ENCODE data around the gene PIP5K1B. TPM values are rescaled to one million over a fixed set of nuclear protein-coding genes. Genes with fewer than 3 reads are reported as not detected.

The PIP5K1B gene
- total and polyA plus RNA-seq, 2 donors (not counting 3 experiments of a cell fraction or from before 2014, with no cell fraction given) = 0.27 TPM; not detected in 1

- no peak overlapping the region for H3K4me2 ChIP-seq (ENCODE audit: insufficient read depth, low read length)
- dilution Hi-C loops (cut with MboI; ENCODE audit: extremely low pct_ligation_motif_present, low sequenced_read_pairs) = no loop called here
- TF ChIP-seq MYC (IDR thresholded peaks at IDR 0.05; ENCODE audit: low read depth, low read length) = no peak
- no peak for TF ChIP-seq MAX (IDR thresholded peaks at IDR 0.05; ENCODE audit: insufficient read depth, insufficient read length)
- TF ChIP-seq POLR2AphosphoS5 (IDR thresholded peaks at IDR 0.05; ENCODE audit: insufficient read depth, low read depth, low read length) = no peak
- no peak for TF ChIP-seq FOS (IDR thresholded peaks at IDR 0.05; ENCODE audit: borderline replicate concordance, insufficient read depth, low read length)
- no peak for TF ChIP-seq EZH2 (IDR thresholded peaks at IDR 0.05; ENCODE audit: borderline replicate concordance, low read depth, low read length, severe bottlenecking)
- TF ChIP-seq POLR2A (IDR thresholded peaks at IDR 0.05; ENCODE audit: low read depth, low read length) = no peak
- TF ChIP-seq CTCF (IDR thresholded peaks at IDR 0.05; ENCODE audit: extremely low read depth in 1 of 2, insufficient read depth in 1 of 2, low read depth in 1 of 2, low read length in 2 of 2) = no peak
- TF ChIP-seq JUN (IDR thresholded peaks at IDR 0.05; ENCODE audit: borderline replicate concordance, insufficient read depth, insufficient read length, low read depth) = no peak
- TF ChIP-seq GATA2 (IDR thresholded peaks at IDR 0.05; ENCODE audit: insufficient read depth, insufficient read length, low read depth, low read length) = no peak
- DNase-seq (ENCODE audit: low read depth, low spot score) (no peak), FAIRE-seq (no peak)
- H3K27ac ChIP-seq (ENCODE audit: insufficient read depth, low read depth, low read length) = no peak overlapping the region
- no peaks in the 10 kb centered on the region for H4K20me1 ChIP-seq (replicated peaks; ENCODE audit: control insufficient read depth, extremely low read depth, insufficient read depth, low read length)
- no peak overlapping the region for H2AFZ ChIP-seq (ENCODE audit: low read depth, low read length)
- ChIA-PET POLR2A (no interaction called here), CTCF (no interaction called here)
- no peaks in the 10 kb centered on the region for H3K9me1 ChIP-seq (replicated peaks; ENCODE audit: control insufficient read depth, extremely low read depth, insufficient read depth, low read length)
- H3K36me3 ChIP-seq (ENCODE audit: control insufficient read depth in 2 of 2, extremely low read depth in 1 of 2, insufficient read depth in 2 of 2, low read length in 2 of 2) = no peaks in the 10 kb centered on the region
- H3K9ac ChIP-seq (replicated peaks; ENCODE audit: extremely low read depth, insufficient read depth, low read length) = no peak overlapping the region
- H3K4me3 ChIP-seq (replicated peaks in 1 of 3; ENCODE audit: insufficient read depth in 1 of 3, low read depth in 1 of 3, low read length in 3 of 3) = no peak overlapping the region
- no peaks in the 10 kb centered on the region for H3K9me3 ChIP-seq (replicated peaks; ENCODE audit: control insufficient read depth, insufficient read depth, low read length)
- intact Hi-C loops (cut with micrococcal nuclease) = no loop called here
- H3K27me3 ChIP-seq (ENCODE audit: control insufficient read depth in 2 of 2, insufficient read depth in 2 of 2, low read length in 2 of 2) = peaks cover 34 to 40% of the 10 kb centered on the region in 2 experiments
- H3K4me1 ChIP-seq (ENCODE audit: control insufficient read depth, extremely low read depth, insufficient read depth, low read length) = no peaks in the 10 kb centered on the region
- H3K79me2 ChIP-seq (ENCODE audit: control insufficient read depth, insufficient read depth, low read length) = no peaks in the 10 kb centered on the region
- BruUV-seq (replicated peaks) = no TSS peak
Observed at GRCh38 chr9:68702493-68702892, 2.5 kb upstream of the PIP5K1B start.
